Panc1 (cell line): ENCODE data around the gene MACO1. TPM values are rescaled to one million over a fixed set of nuclear protein-coding genes. Genes with fewer than 3 reads are reported as not detected.

ENCODE experiments used
- total RNA-seq: library from RNA; stranded (reverse); gene quantifications from one replicate; pipeline ENCODE4 v1.2.1, GENCODE V29; 2021; ENCODE audit not compliant: unreplicated experiment

The MACO1 gene
- total RNA-seq, 1 experiment from 2014 or later: 16.5 TPM

Other genes starting within 250 kb of the MACO1 start
- gene SYF2, start 198.4 kb upstream of the MACO1 start, total RNA-seq: 28.9 TPM
- gene RSRP1, start 183.4 kb upstream of the MACO1 start, total RNA-seq: 104 TPM
- gene RHD, start 158.4 kb upstream of the MACO1 start, total RNA-seq: not detected
- 124 TPM for gene TMEM50A, start 92.6 kb upstream of the MACO1 start, total RNA-seq
- gene RHCE, start 10.1 kb upstream of the MACO1 start, total RNA-seq: not detected
- 23.1 TPM for gene LDLRAP1, start 112.7 kb downstream of the MACO1 start, total RNA-seq
- 1.5 TPM for gene MAN1C1, start 185.9 kb downstream of the MACO1 start, total RNA-seq